Activated CD4-positive, alpha-beta T cell treated with anti-CD3 and anti-CD28 coated beads, Interleukin-10, Interleukin-2, amounts not matched to agents 100 ng/mL and 50 ng/mL, durations not matched to agents 16 hours and 8 hours (primary cell): ENCODE results near the gene RNF40.

Experiments used
- DNase-seq: peaks from one replicate; pipeline ENCODE4 v3.0.0-alpha.2; 2020

RNF40 gene

GRCh38 chr16:30762991-30763725 lies 1.0 kb downstream of the RNF40 start:
- DNase-seq, result no peak

DNA sequence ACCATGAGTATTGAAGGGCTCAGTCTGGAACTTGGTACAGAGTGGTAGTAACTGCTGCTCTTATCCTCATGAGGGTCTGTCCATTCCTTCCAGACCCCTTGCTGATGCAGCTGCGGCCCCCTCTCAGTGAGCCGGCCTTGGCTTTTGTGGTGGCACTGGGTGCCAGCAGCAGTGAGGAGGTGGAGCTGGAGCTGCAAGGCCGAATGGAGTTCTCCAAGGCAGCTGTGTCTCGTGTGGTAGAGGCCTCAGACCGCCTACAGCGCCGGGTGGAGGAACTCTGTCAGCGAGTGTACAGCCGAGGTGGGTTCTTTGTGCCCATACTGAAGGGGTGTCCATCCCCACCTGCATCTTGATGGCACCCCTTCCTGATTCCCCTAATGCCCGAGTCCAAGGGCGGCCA lies 2.0 kb downstream of the RNF40 start:
- no peak for DNase-seq

DNA sequence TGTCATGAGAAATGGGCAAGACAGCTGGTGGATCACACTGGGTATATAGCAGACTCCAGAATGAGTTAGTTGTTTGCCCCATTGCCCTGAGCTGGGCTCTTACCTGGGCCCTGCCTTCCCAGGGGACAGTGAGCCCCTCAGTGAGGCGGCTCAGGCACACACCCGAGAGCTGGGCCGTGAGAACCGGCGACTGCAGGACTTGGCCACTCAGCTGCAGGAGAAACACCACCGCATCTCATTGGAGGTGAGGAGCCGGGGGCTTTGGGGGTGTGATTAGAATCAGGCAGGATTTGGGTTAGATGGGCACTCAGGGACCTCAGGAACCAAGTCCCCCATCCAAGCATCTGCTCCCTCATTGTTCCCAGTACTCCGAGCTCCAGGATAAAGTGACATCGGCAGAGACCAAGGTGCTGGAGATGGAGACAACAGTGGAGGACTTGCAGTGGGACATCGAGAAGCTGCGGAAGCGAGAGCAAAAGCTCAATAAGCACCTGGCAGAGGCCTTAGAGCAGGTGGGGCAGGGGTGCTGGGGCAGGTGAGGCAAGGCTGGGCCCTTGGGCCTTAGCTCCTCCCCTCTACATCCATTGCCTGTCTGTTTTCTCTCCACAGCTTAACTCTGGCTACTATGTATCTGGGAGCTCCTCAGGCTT lies 2.8 kb downstream of the RNF40 start:
- DNase-seq, result no peak

GRCh38 chr16:30766206-30766932 lies 4.2 kb downstream of the RNF40 start:
- DNase-seq, result no peak

DNA sequence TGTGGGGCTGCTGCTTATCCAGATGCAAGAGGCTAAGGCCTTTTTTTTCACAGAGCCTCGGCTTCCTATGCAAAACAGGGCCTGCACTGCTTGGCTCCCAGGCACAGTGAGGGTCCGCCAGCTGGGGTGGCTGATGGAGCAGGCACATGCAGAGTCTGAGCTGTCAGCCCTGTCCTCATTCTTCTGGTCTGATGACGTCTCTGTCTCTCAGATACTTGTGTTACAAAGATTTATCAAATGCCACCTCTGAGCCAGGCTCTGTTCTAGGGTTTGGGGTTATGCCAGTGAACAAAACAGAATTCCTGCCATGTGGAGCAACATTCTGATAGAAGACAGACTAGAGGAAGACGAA lies 4.8 kb downstream of the RNF40 start:
- DNase-seq, result no peak

DNA sequence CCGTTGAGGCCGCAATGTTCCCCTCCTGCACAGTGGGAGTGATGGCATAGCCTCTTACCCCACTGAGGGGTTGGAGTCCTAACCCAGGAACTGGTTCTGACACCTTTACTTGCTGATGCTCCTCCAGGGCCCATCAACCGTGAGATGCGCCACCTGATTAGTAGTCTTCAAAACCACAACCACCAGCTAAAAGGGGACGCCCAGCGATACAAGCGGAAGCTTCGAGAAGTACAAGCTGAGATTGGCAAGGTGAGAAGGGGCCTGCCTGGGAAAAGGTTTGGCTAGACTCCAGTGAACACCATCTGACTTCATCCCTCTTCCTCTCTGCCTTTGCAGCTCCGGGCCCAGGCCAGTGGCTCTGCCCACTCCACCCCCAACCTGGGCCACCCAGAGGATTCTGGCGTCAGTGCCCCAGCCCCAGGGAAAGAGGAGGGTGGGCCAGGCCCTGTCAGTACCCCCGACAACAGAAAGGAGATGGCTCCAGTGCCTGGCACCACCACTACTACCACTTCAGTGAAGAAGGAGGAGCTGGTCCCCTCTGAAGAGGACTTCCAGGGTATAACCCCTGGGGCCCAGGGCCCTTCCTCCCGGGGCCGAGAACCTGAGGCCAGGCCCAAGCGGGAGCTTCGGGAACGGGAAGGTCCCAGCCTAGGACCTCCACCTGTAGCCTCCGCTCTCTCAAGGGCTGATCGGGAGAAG lies 5.8 kb downstream of the RNF40 start:
- no peak for DNase-seq

DNA sequence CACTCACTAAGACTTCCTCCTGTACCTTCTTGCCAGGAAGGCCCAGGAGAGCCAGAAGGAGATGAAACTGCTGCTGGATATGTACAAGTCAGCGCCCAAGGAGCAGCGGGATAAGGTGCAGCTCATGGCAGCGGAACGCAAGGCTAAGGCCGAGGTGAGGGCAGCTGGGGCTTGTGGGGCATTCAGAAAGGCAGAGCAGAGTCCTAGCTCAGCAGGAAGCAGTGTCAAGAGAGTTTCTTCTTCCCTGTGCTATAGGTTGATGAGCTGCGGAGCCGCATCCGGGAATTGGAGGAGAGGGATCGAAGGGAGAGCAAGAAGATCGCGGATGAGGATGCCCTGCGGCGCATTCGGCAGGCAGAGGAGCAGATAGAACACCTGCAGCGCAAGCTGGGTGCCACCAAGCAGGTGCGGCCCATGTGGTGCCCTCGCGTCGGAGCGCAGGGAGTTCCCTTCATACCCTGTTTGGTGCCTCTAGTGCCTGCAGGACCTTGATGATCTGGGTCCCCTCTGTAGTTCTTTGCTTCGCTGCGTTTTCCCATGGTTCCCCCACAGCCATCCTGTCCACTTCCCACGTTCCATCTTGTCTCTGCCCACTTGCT lies 6.6 kb downstream of the RNF40 start:
- no peak for DNase-seq

GRCh38 chr16:30769379-30770089 lies 7.4 kb downstream of the RNF40 start:
- no peak for DNase-seq

GRCh38 chr16:30771726-30772125 lies 9.6 kb downstream of the RNF40 start:
- DNase-seq, result no peak

DNA sequence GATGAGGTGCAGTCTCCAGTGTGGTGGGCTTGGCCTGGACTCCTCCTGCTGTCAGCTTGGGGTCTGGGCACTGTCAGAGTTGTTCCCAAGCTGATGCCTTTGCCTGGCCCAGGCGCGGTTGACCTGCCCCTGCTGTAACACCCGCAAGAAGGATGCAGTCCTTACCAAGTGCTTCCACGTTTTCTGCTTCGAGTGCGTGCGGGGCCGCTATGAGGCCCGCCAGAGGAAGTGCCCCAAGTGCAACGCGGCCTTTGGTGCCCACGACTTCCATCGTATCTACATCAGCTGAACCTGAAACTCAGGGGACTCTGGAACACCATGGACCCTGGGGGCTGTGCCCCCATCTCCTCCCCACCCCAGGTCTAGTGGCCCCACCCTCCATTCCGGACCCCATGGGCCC lies 11.7 kb downstream of the RNF40 start:
- no peak for DNase-seq

DNA sequence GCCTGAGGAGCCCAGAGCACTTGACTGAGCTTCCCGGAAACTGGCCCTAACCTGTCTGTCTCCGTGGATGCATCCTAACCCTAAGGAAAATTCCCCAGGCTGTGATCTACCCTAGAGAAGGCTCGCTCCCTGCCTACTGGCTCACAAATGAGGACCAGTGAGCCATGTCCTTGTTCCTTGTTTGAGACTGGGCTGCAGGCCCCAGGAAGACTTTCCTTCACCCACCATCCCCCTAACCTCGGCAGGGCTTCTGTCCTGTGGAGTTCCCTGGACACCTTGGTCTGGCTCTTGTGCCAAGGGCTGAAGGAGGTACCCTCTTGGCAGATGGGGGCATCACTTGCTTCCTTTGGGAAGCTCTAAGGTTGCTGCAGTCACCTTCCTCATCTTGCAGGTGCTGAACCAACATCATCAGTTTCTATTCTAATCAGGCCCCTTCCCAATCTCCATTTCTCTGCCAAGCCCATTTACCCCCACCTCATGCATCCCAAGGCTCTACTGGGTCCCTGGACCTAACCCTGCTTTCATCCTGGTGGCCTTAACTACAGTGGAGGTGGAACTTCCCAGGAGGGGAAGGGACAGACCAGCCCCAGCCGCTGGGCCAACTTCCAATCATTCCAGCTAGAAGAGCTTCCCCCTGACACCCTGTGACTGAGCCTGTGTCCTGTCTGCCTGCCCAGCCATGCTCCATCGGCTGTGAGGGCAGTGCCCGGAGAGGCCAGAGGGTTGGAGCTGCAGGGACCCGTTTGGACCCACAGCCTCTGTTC lies 12.4 kb downstream of the RNF40 start:
- no peak for DNase-seq

GRCh38 chr16:30775131-30775391 lies 12.9 kb downstream of the RNF40 start:
- DNase-seq, result no peak

DNA sequence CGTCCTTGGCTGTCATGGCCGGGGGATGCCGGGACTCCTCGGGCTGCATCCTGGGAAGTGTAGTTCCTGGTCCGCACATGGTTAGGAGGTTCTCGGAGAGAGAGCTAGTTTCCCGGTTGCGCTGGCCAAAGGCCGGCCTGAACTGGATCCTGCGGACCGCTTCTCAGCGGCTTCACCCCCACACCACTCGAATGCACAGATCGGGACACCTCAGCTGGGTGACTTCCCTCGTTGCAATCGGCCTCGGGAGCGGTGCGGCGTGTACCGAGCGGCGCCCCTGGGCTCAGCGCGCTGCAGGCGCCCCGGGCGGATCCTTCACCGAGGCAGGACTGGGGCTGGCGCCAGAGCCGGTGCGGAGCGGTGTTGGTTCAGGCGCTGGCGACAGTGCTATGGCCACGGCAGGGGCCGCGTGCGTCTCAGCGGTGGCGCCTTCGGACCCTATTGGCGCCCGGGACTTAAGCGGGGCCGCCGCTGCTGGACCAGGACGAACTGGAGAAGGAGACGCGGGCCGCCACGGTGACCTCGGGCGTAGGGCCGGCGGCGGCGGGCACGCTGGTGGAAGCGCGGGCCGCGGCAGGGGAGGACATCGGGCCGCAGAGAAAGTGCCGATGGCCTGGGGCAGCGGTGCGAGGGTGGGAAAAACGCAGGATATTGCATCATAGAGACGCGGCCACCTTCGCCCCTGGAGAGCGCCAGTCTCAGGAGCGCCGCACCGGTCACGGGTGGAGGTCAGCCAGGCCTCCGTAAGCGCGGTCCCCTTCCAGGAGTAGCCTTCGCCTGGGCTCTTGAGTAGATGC lies 13.5 kb downstream of the RNF40 start:
- DNase-seq, result peak; percentile 85

DNA sequence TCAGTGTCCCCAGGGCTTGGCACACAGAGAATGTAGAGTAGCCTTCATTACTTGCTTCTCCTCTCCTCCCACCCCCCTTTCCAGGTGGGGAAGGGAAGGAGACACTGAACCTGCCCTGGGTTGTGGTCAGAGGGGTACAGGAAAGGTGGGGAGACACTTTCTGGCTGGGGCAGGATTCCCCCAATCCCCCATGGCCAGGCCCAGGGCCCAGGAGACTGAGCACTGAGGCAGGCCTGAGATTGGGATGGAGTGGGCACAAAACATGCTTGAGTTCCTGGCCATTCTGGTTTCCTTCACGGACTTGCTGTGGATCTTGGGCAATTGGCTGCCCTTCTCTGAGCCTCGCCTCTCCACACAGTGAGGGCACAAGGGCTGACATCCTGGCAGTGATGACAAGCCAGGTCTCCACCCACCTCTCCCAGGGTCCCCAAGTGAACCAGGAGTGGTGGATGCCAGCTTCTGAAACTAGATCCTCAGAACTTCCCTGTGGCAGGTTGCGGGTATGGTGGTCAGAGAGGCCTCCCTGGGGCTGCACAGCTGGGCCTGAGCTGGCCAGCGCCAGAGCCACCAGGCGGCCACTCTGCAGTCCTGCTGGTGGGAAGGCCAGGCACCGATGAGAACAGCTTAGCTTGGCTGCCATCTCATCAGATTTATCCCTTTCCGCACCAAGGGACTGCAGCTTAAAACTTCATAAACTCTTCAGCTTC lies 15.6 kb downstream of the RNF40 start:
- no peak for DNase-seq

- no peak for DNase-seq
Measured at GRCh38 chr16:30778549-30779244, 16.6 kb downstream of the RNF40 start.

GRCh38 chr16:30779596-30779995 lies 17.5 kb downstream of the RNF40 start:
- DNase-seq, result no peak

DNA sequence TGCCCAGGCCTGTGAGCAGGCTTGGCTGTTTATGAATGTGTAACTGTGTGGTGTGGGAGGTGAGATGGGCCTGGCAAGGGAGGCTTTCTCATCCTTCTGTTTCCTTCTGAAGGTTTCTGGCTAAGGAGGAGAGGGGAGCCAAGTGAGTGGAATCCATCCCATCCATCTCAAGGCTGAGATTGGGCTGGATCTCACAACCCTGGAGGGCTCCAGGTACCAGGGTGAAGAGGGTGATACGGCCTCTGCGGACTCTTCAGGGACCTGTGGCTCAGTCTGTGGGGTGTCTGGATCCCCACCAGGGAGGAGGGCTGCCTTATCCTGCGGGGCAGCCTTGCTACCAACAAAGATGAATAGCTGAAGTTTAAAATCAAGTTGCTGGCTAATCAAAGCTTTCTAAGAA lies 17.9 kb downstream of the RNF40 start:
- DNase-seq, result no peak

DNA sequence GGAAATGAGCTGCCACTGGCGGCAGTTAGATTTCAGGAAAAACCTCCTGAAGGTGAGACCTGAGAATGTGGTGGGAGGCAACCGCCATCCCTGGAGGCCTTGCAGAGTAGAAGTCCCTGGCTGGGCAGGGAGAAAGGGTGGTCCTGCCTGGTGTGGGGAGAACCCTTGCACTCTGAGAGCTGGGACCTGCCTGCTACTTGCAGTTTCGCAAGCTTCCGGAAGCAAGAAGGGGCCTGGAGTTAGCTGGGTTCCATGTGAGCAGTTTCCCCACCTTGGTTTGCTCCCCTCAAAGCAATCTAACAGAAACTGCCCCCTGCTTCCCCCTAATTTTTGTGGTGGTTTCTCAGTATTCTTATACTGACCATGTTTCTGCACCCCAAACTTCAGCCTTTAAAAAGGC lies 18.4 kb downstream of the RNF40 start:
- DNase-seq, result no peak

DNA sequence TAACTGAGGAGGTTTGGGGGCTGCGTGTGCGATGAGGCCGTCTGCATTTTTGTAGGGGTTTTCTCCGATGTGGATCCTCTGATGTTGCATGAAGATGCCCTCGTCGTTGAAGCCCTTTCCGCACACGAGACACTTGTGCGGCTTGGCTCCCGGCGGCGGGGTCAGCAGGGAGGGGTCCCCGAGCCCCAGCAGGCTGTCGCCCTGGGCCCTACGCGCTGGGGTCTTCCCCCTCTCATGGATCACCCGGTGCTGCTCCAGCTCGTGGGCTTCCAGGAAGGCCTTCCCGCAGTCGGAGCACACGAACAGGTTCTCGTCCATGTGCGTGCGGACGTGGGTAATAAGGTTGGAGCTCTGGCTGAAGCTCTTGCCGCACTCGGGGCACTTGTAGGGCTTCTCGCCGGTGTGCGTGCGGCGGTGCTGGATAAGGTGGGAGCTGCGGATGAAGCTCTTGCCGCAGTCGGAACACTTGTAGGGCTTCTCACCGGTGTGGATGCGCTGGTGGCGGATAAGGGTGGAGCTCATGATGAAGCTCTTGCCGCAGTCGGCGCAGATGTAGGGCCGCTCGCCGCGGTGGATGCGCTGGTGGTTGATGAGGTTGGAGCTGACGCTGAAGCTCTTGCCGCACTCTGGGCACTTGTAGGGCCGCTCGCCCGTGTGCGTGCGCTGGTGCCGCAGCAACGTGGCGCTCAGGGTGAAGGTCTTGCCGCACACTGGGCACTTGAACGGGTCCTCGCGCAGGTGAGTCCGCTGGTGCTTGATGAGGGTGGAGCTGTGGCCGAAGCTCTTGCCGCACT lies 20.6 kb downstream of the RNF40 start:
- no peak for DNase-seq
